ENCODE data around the gene THAP6.

The THAP6 gene

DNA sequence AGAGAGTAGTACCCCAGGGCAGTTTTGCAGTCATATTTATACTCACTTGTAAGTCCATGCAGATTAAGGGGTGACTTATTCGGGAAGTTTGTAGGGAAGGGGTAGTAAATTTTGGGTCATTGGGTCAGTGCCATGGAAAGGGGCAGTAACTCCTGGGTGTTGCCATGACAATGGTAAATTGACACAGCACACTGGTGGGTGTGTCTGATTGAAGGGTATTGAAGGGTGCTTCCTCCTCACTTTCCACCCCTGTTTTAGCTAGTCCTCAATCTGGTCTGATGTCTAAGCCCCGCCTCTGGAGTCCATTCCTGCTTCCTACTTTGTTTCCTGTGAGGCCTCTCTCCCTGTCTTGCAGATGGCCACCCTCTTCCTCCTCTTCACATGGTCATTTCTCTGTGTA lies 53.5 kb downstream of the THAP6 start:
- no peak for DNase-seq (ENCODE audit: low read depth, low spot score)

Data from iPS DF 19.7 (cell line).